A673 (cell line): ENCODE data around the gene RHOC. TPM values are rescaled to one million over a fixed set of nuclear protein-coding genes. Genes with fewer than 3 reads are reported as not detected.
"Not testable (repeated sequence)": the region's sequence is repeated elsewhere in the genome, so short reads cannot be mapped to it uniquely, and the experiment has no call there.

Experiments
- BruUV-seq: library from RNA; stranded (reverse); fragments of 400-500 nt; replicated peaks from 2 replicates; lab custom pipeline; 2021; lab: Mats Ljungman, UMichigan
- CTCF ChIA-PET: fragments of 300-600 bp; sonication (Branson Sonifier 250); formaldehyde crosslinking; loops from one replicate; lab custom pipeline; 2022; ENCODE audit warnings: antibody characterized with exemption; lab: Charles Lee
- POLR2A ChIA-PET: fragments of 300-600 bp; sonication (Branson Sonifier 250); formaldehyde crosslinking; loops from one replicate; lab custom pipeline; 2022; ENCODE audit warnings: antibody characterized with exemption; ENCODE audit not compliant: low non-redundant PET; lab: Charles Lee
- DNase-seq: peaks from one replicate; pipeline ENCODE4 v3.0.0-alpha.2; 2015; ENCODE audit warnings: low spot score
- H3K27ac ChIP-seq: fragments of 200-600 bp; sonication (generic); 2 replicates; pipeline ENCODE4 v1.5.1; 2016; ENCODE audit warnings: mixed run types, low read depth, mild to moderate bottlenecking, mixed read lengths, antibody characterized with exemption, low read length; ENCODE audit not compliant: poor library complexity, severe bottlenecking
- H3K27me3 ChIP-seq: fragments of 200-600 bp; sonication (generic); replicated peaks from 2 replicates; pipeline ENCODE4 v1.6.1; 2017; ENCODE audit warnings: mixed run types, low read depth, mild to moderate bottlenecking, mixed read lengths, antibody characterized with exemption, low read length; ENCODE audit not compliant: insufficient read depth, poor library complexity
- H3K36me3 ChIP-seq: fragments of 200-600 bp; sonication (generic); 2 replicates; pipeline ENCODE4 v1.6.1; 2016; ENCODE audit warnings: mixed run types, mild to moderate bottlenecking, mixed read lengths, antibody characterized with exemption, low read length; ENCODE audit not compliant: insufficient read depth, poor library complexity, severe bottlenecking
- H3K4me1 ChIP-seq: fragments of 200-600 bp; sonication (generic); 2 replicates; pipeline ENCODE4 v1.6.1; 2017; ENCODE audit warnings: mixed run types, mild to moderate bottlenecking, mixed read lengths, antibody characterized with exemption, low read length; ENCODE audit not compliant: insufficient read depth, poor library complexity, severe bottlenecking
- H3K4me3 ChIP-seq: fragments of 200-600 bp; sonication (generic); 2 replicates; pipeline ENCODE4 v1.5.1; 2016; ENCODE audit warnings: low read depth, mixed run types, mild to moderate bottlenecking, mixed read lengths, low read length; ENCODE audit not compliant: poor library complexity, severe bottlenecking
- H3K9me3 ChIP-seq: fragments of 200-600 bp; sonication (generic); 2 replicates; pipeline ENCODE4 v1.6.1; 2016; ENCODE audit warnings: mixed run types, low read depth, mild to moderate bottlenecking, mixed read lengths, antibody characterized with exemption, low read length; ENCODE audit not compliant: poor library complexity, severe bottlenecking
- CTCF ChIP-seq: fragments of 300-800, 200-600 bp; sonication (generic); conservative IDR thresholded peaks from 2 replicates; pipeline ENCODE4 v1.5.1; 2017; ENCODE audit warnings: low read depth, mild to moderate bottlenecking, antibody characterized with exemption, low read length, moderate library complexity, mixed read lengths
- EZH2 ChIP-seq: fragments of 200-600 bp; sonication (generic); IDR thresholded peaks from 2 replicates; pipeline ENCODE4 v1.6.1; 2017; ENCODE audit warnings: borderline replicate concordance, low read depth, mild to moderate bottlenecking, mixed read lengths, antibody characterized with exemption, low read length; ENCODE audit not compliant: poor library complexity, severe bottlenecking
- intact Hi-C: fragments of 100-400 bp; cut with micrococcal nuclease; formaldehyde crosslinking; loops from one replicate; pipeline ENCODE4 v1.10.0; 2022; ENCODE audit not compliant: unreplicated experiment
- total RNA-seq: library from RNA; stranded (reverse); gene quantifications from 2 replicates; pipeline ENCODE4 v1.2.3, GENCODE V29; 2021

RHOC gene
- total RNA-seq, 1 experiment from 2014 or later: 54.3 TPM

- no TSS peak for BruUV-seq
- Histone ChIP-seq H3K9me3 (no peaks in the 10 kb centered on the region), H3K27ac (no peak overlapping the region), H3K4me3 (no peak overlapping the region), H3K27me3 (peaks cover 51% of the 10 kb centered on the region), H3K4me1 (no peaks in the 10 kb centered on the region), H3K36me3 (no peaks in the 10 kb centered on the region)
- ChIA-PET CTCF (no interaction called here), POLR2A (interaction anchor here (0.6 kb wide), 1 partner anchor 23 kb away, joined by 7 read pairs; no protein-coding TSS in a partner anchor)
- no peak for DNase-seq
- intact Hi-C loops: no loop called here
- TF ChIP-seq EZH2 (no peak), CTCF (no peak)
These were observed 15.9 kb upstream of the RHOC start for GRCh38 chr1:112722601-112723510.

- no peaks in the 10 kb centered on the region for H3K36me3 ChIP-seq
- intact Hi-C loops: no loop called here
- CTCF ChIA-PET: interaction anchor here (1.8 kb wide), 1 partner anchor 82 kb away, joined by 4 read pairs; no protein-coding TSS in a partner anchor
- no peak for DNase-seq
- peaks cover 51% of the 10 kb centered on the region for H3K27me3 ChIP-seq
- H3K9me3 ChIP-seq: no peaks in the 10 kb centered on the region
- no peak for TF ChIP-seq CTCF
- TF ChIP-seq EZH2: no peak
- H3K4me1 ChIP-seq: no peaks in the 10 kb centered on the region
- no peak overlapping the region for H3K27ac ChIP-seq
- no TSS peak for BruUV-seq
- no peak overlapping the region for H3K4me3 ChIP-seq
- POLR2A ChIA-PET: no interaction called here
These were observed 15.1 kb upstream of the RHOC start for GRCh38 chr1:112721966-112722524.

- H3K27ac ChIP-seq, H3K4me3 ChIP-seq, BruUV-seq, H3K9me3 ChIP-seq, POLR2A ChIA-PET, H3K36me3 ChIP-seq, DNase-seq, H3K4me1 ChIP-seq, intact Hi-C loops: not testable (repeated sequence)
- H3K27me3 ChIP-seq: peaks cover 52% of the 10 kb centered on the region
- CTCF ChIA-PET: interaction anchor here (0.5 to 1.8 kb wide), 2 partner anchors 83 to 257 kb away, joined by 3 to 4 read pairs; no protein-coding TSS in a partner anchor
These were observed 14.4 kb upstream of the RHOC start for GRCh38 chr1:112721294-112721693.
